HG03460 (cell line): ENCODE results near the gene PABPC1L.
A peak's percentile ranks its signal among the peaks of the same experiment; 100 is the strongest.

Experiments used
- ATAC-seq: cut with Tn5 transposase; IDR thresholded peaks from one replicate; pipeline ENCODE4 v1.9.1; 2021; ENCODE audit not compliant: unreplicated experiment

Gene PABPC1L

GRCh38 chr20:44966030-44966961 lies 56.4 kb downstream of the PABPC1L start, which contains the start of gene STK4:
TSS of gene STK4 (plus strand) at chr20:44966512. CDS start at chr20:44966569, 57 bp downstream.
- ATAC-seq: peak; percentile 59

GRCh38 chr20:44967207-44967807 lies 57.4 kb downstream of the PABPC1L start:
- no peak for ATAC-seq

- no peak for ATAC-seq
Measured at GRCh38 chr20:44969300-44969894, 59.5 kb downstream of the PABPC1L start.

GRCh38 chr20:44970243-44970757 lies 60.4 kb downstream of the PABPC1L start:
- ATAC-seq: no peak

- no peak for ATAC-seq
Measured at GRCh38 chr20:44973053-44973452, 63.2 kb downstream of the PABPC1L start.

GRCh38 chr20:44976698-44977097 lies 66.8 kb downstream of the PABPC1L start:
- ATAC-seq: no peak

- ATAC-seq: peak; percentile 80
Measured at GRCh38 chr20:44979090-44979621, 69.3 kb downstream of the PABPC1L start.

- ATAC-seq: no peak
Measured at GRCh38 chr20:44981736-44982406, 72.0 kb downstream of the PABPC1L start.

- ATAC-seq: no peak
Measured at GRCh38 chr20:44983093-44983674, 73.3 kb downstream of the PABPC1L start.

- ATAC-seq: no peak
Measured at GRCh38 chr20:44988631-44989171, 78.8 kb downstream of the PABPC1L start.
